Dermis microvascular lymphatic vessel endothelial cell (primary cell): ENCODE measurements around the gene WASF1. TPM values are rescaled to one million over a fixed set of nuclear protein-coding genes. Genes with fewer than 3 reads are reported as not detected.
"Not testable (repeated sequence)": the region's sequence is repeated elsewhere in the genome, so short reads cannot be mapped to it uniquely, and the experiment has no call there.

Source experiments
- DNase-seq, 2 donors: peaks; one replicate each; pipeline versions ENCODE4 v3.0.0 to v3.0.0-alpha.2; 2010; ENCODE audit warnings: low read depth in 2 of 2
- total RNA-seq: library from RNA; depleted of rRNA; stranded (reverse); fragments of >200 nt; gene quantifications from 2 replicates; pipeline ENCODE4 v1.2.1, GENCODE V29; 2014

The WASF1 gene
- total RNA-seq, 1 donor from 2014 or later = 6.8 TPM

- no peak for DNase-seq
These were observed 88.6 kb downstream of the WASF1 start for GRCh38 chr6:110090876-110091275.

GRCh38 chr6:110089323-110089722 is 90.1 kb downstream of the WASF1 start:
- DNase-seq = no peak

GRCh38 chr6:110085285-110085684 is 94.2 kb downstream of the WASF1 start:
- no peak for DNase-seq

GRCh38 chr6:110083875-110084585 is 95.4 kb downstream of the WASF1 start:
- DNase-seq = no peak

- DNase-seq = no peak
These were observed 104.1 kb downstream of the WASF1 start for GRCh38 chr6:110075406-110075805.

GRCh38 chr6:110073474-110073873 is 106.0 kb downstream of the WASF1 start:
- DNase-seq = not testable (repeated sequence)

- DNase-seq = no peak
These were observed 110.9 kb downstream of the WASF1 start for GRCh38 chr6:110068592-110068967.

- peak in 1 of 2 donors; percentile 11 for DNase-seq
These were observed 111.5 kb downstream of the WASF1 start for GRCh38 chr6:110067837-110068591.

GRCh38 chr6:110064744-110065524 is 114.5 kb downstream of the WASF1 start:
- DNase-seq = no peak

- DNase-seq = no peak
These were observed 115.7 kb downstream of the WASF1 start for GRCh38 chr6:110063594-110064263.

GRCh38 chr6:110055387-110055735 is 124.1 kb downstream of the WASF1 start:
- DNase-seq = no peak

GRCh38 chr6:110054664-110055386 is 124.6 kb downstream of the WASF1 start:
- DNase-seq = no peak

- DNase-seq = peak; percentile 49 to 71
These were observed 125.9 kb downstream of the WASF1 start for GRCh38 chr6:110053395-110054240.

- no peak for DNase-seq
These were observed 129.0 kb downstream of the WASF1 start for GRCh38 chr6:110050440-110050813.

Other genes starting within 250 kb of the WASF1 start
- not detected in 2 replicates for gene GPR6, start 201.4 kb downstream of the WASF1 start, total RNA-seq
- gene CDC40, start 757 bp upstream of the WASF1 start, total RNA-seq = 13.0 and 15.6 TPM in 2 replicates
- gene METTL24, start 178.7 kb upstream of the WASF1 start, total RNA-seq = not detected in 2 replicates
- 3.3 and 3.8 TPM in 2 replicates for gene DDO, start 235.9 kb upstream of the WASF1 start, total RNA-seq